Measurements from ENCODE around the gene CSKMT. TPM values are rescaled to one million over a fixed set of nuclear protein-coding genes. Genes with fewer than 3 reads are reported as not detected.
"Not testable (repeated sequence)": the region's sequence is repeated elsewhere in the genome, so short reads cannot be mapped to it uniquely, and the experiment has no call there.

CSKMT gene
- total and polyA plus RNA-seq, 2 donors (not counting 3 experiments of a cell fraction or from before 2014, with no cell fraction given) = 7.8 to 38.1 TPM

GRCh38 chr11:62673196-62673525, 8.0 kb downstream of the CSKMT start:
- Histone ChIP-seq H3K4me1 (ENCODE audit: control insufficient read depth, extremely low read depth, insufficient read depth, low read length) (peaks cover 9% of the 10 kb centered on the region), H3K9ac (replicated peaks; ENCODE audit: extremely low read depth, insufficient read depth, low read length) (no peak overlapping the region), H3K27ac (ENCODE audit: insufficient read depth, low read depth, low read length) (no peak overlapping the region), H3K27me3 (ENCODE audit: control insufficient read depth in 2 of 2, insufficient read depth in 2 of 2, low read length in 2 of 2) (no peaks in the 10 kb centered on the region), H4K20me1 (replicated peaks; ENCODE audit: control insufficient read depth, extremely low read depth, insufficient read depth, low read length) (no peaks in the 10 kb centered on the region), H3K79me2 (ENCODE audit: control insufficient read depth, insufficient read depth, low read length) (peaks cover 25% of the 10 kb centered on the region), H3K9me1 (replicated peaks; ENCODE audit: control insufficient read depth, extremely low read depth, insufficient read depth, low read length) (no peaks in the 10 kb centered on the region), H3K4me2 (ENCODE audit: insufficient read depth, low read length) (no peak overlapping the region), H3K36me3 (ENCODE audit: control insufficient read depth in 2 of 2, extremely low read depth in 1 of 2, insufficient read depth in 2 of 2, low read length in 2 of 2) (peaks cover 0 to 17% of the 10 kb centered on the region in 2 experiments), H2AFZ (ENCODE audit: low read depth, low read length) (no peak overlapping the region), H3K4me3 (replicated peaks in 1 of 3; ENCODE audit: insufficient read depth in 1 of 3, low read depth in 1 of 3, low read length in 3 of 3) (no peak overlapping the region), H3K9me3 (replicated peaks; ENCODE audit: control insufficient read depth, insufficient read depth, low read length) (no peaks in the 10 kb centered on the region)
- intact Hi-C loops (cut with micrococcal nuclease) = no loop called here
- FAIRE-seq (no peak), DNase-seq (ENCODE audit: low read depth, low spot score) (no peak)
- no TSS peak for BruUV-seq (replicated peaks)
- dilution Hi-C loops (cut with MboI; ENCODE audit: extremely low pct_ligation_motif_present, low sequenced_read_pairs) = no loop called here
- CTCF ChIA-PET = interaction anchor here (1.1 kb wide), 1 partner anchor 17 kb away, joined by 3 read pairs; no protein-coding TSS in a partner anchor
- POLR2A ChIA-PET = interaction anchor here (3.4 kb wide), 1 partner anchor 8 kb away, joined by 25 read pairs; the partner anchor contains the start of genes C11orf98 and CSKMT
- TF ChIP-seq GATA2 (IDR thresholded peaks at IDR 0.05; ENCODE audit: insufficient read depth, insufficient read length, low read depth, low read length) = no peak
- TF ChIP-seq JUN (IDR thresholded peaks at IDR 0.05; ENCODE audit: borderline replicate concordance, insufficient read depth, insufficient read length, low read depth) = no peak
- no peak for TF ChIP-seq MYC (IDR thresholded peaks at IDR 0.05; ENCODE audit: low read depth, low read length)
- TF ChIP-seq CTCF (IDR thresholded peaks at IDR 0.05; ENCODE audit: extremely low read depth in 1 of 2, insufficient read depth in 1 of 2, low read depth in 1 of 2, low read length in 2 of 2) = no peak
- TF ChIP-seq POLR2A (IDR thresholded peaks at IDR 0.05; ENCODE audit: low read depth, low read length) = no peak
- TF ChIP-seq FOS (IDR thresholded peaks at IDR 0.05; ENCODE audit: borderline replicate concordance, insufficient read depth, low read length) = no peak
- TF ChIP-seq EZH2 (IDR thresholded peaks at IDR 0.05; ENCODE audit: borderline replicate concordance, low read depth, low read length, severe bottlenecking) = no peak
- TF ChIP-seq MAX (IDR thresholded peaks at IDR 0.05; ENCODE audit: insufficient read depth, insufficient read length) = no peak
- TF ChIP-seq POLR2AphosphoS5 (IDR thresholded peaks at IDR 0.05; ENCODE audit: insufficient read depth, low read depth, low read length) = no peak

- H3K9me1 ChIP-seq (replicated peaks; ENCODE audit: control insufficient read depth, extremely low read depth, insufficient read depth, low read length); H2AFZ ChIP-seq (ENCODE audit: low read depth, low read length); H4K20me1 ChIP-seq (replicated peaks; ENCODE audit: control insufficient read depth, extremely low read depth, insufficient read depth, low read length); H3K4me2 ChIP-seq (ENCODE audit: insufficient read depth, low read length); H3K27me3 ChIP-seq (ENCODE audit: control insufficient read depth in 2 of 2, insufficient read depth in 2 of 2, low read length in 2 of 2); H3K9me3 ChIP-seq (replicated peaks; ENCODE audit: control insufficient read depth, insufficient read depth, low read length); H3K27ac ChIP-seq (ENCODE audit: insufficient read depth, low read depth, low read length); H3K4me3 ChIP-seq (replicated peaks in 1 of 3; ENCODE audit: insufficient read depth in 1 of 3, low read depth in 1 of 3, low read length in 3 of 3); H3K9ac ChIP-seq (replicated peaks; ENCODE audit: extremely low read depth, insufficient read depth, low read length); BruUV-seq (replicated peaks); FAIRE-seq; dilution Hi-C loops (cut with MboI; ENCODE audit: extremely low pct_ligation_motif_present, low sequenced_read_pairs); intact Hi-C loops (cut with micrococcal nuclease); DNase-seq (ENCODE audit: low read depth, low spot score): not testable (repeated sequence)
- ChIA-PET POLR2A (interaction anchor here (3.4 kb wide), 1 partner anchor 10 kb away, joined by 25 read pairs; the partner anchor contains the start of genes C11orf98 and CSKMT), CTCF (interaction anchor here (1.3 kb wide), 1 partner anchor 19 kb away, joined by 4 read pairs; no protein-coding TSS in a partner anchor)
- Histone ChIP-seq H3K4me1 (ENCODE audit: control insufficient read depth, extremely low read depth, insufficient read depth, low read length) (peaks cover 15% of the 10 kb centered on the region), H3K79me2 (ENCODE audit: control insufficient read depth, insufficient read depth, low read length) (peaks cover 29% of the 10 kb centered on the region), H3K36me3 (ENCODE audit: control insufficient read depth in 2 of 2, extremely low read depth in 1 of 2, insufficient read depth in 2 of 2, low read length in 2 of 2) (peaks cover 0 to 17% of the 10 kb centered on the region in 2 experiments)
These were observed 10.3 kb downstream of the CSKMT start for GRCh38 chr11:62675415-62675814.

Data from endothelial cell of umbilical vein (primary cell).